Activated CD4-positive, alpha-beta T cell treated with anti-CD3 and anti-CD28 coated beads for 36 hours (primary cell): Measurements from ENCODE around the gene SFTA2. TPM values are rescaled to one million over a fixed set of nuclear protein-coding genes. Genes with fewer than 3 reads are reported as not detected.

Experiments used
- ATAC-seq: fragments of 200-7000 bp; cut with Tn5 transposase; one replicate; pipeline ENCODE4 v1.10.0; 2021; ENCODE audit warnings: mild to moderate bottlenecking, moderate library complexity
- CTCF ChIA-PET: fragments of 350-600 bp; sonication (Branson Sonifier 250); formaldehyde crosslinking; loops from one replicate; lab custom pipeline; 2021; ENCODE audit warnings: antibody characterized with exemption; lab: Charles Lee
- POLR2A ChIA-PET: fragments of 350-600 bp; sonication (Branson Sonifier 250); formaldehyde crosslinking; loops from one replicate; lab custom pipeline; 2021; ENCODE audit warnings: antibody characterized with exemption, inconsistent platforms; lab: Charles Lee
- DNase-seq: peaks from one replicate; pipeline ENCODE4 v3.0.0-alpha.2; 2020
- H3K27ac Mint-ChIP-seq: one replicate; pipeline ENCODE4 v1.8.0; 2021; ENCODE audit warnings: mixed read lengths
- H3K27me3 Mint-ChIP-seq: one replicate; pipeline ENCODE4 v1.8.0; 2021; ENCODE audit warnings: mixed read lengths
- H3K36me3 Mint-ChIP-seq: one replicate; pipeline ENCODE4 v1.8.0; 2021; ENCODE audit warnings: low read depth, mixed read lengths
- H3K4me1 Mint-ChIP-seq: one replicate; pipeline ENCODE4 v1.8.0; 2021; ENCODE audit warnings: mixed read lengths
- H3K4me3 Mint-ChIP-seq: one replicate; pipeline ENCODE4 v1.8.0; 2021; ENCODE audit warnings: mild to moderate bottlenecking, moderate library complexity, mixed read lengths
- H3K9me3 Mint-ChIP-seq: one replicate; pipeline ENCODE4 v1.8.0; 2021; ENCODE audit warnings: low read depth, mixed read lengths
- intact Hi-C, 2 experiments: fragments of 100-400 bp; cut with DNase I in 1 of 2; cut with micrococcal nuclease in 1 of 2; formaldehyde crosslinking; loops; one replicate each; pipeline versions ENCODE4 v1.14.2 to v1.15.1; 2022 to 2024; cut with DNase I, micrococcal nuclease
- total RNA-seq, 2 experiments: library from RNA; stranded (reverse); gene quantifications; one replicate each; pipeline ENCODE4 v1.2.3, GENCODE V29; 2021

Gene SFTA2
- total RNA-seq, 2 experiments from 2014 or later = not detected

GRCh38 chr6:30889921-30890645 lies 41.9 kb downstream of the SFTA2 start:
- no peak for DNase-seq
- no peak for ATAC-seq
- Mint-ChIP-seq H3K4me3 (no peak overlapping the region), H3K9me3 (no peaks in the 10 kb centered on the region), H3K27ac (no peak overlapping the region), H3K27me3 (no peaks in the 10 kb centered on the region), H3K4me1 (peaks cover 16% of the 10 kb centered on the region), H3K36me3 (peaks cover 5% of the 10 kb centered on the region)
- ChIA-PET POLR2A (no interaction called here), CTCF (interaction anchor here (0.6 to 1.6 kb wide), 6 partner anchors 23 to 208 kb away, joined by 3 to 7 read pairs (median 4); no protein-coding TSS in a partner anchor)
- intact Hi-C loops = no loop called here

- peaks cover 20% of the 10 kb centered on the region for H3K4me1 Mint-ChIP-seq
- H3K27me3 Mint-ChIP-seq = no peaks in the 10 kb centered on the region
- no peaks in the 10 kb centered on the region for H3K9me3 Mint-ChIP-seq
- no peaks in the 10 kb centered on the region for H3K36me3 Mint-ChIP-seq
- ChIA-PET CTCF (interaction anchor here (0.6 to 1.2 kb wide), 8 partner anchors 17 to 491 kb away, joined by 3 to 5 read pairs (median 4); no protein-coding TSS in a partner anchor), POLR2A (interaction anchor here (0.6 kb wide), 1 partner anchor 123 kb away, joined by 5 read pairs; no protein-coding TSS in a partner anchor)
- intact Hi-C loops = no loop called here
- no peak overlapping the region for H3K27ac Mint-ChIP-seq
- no peak for DNase-seq
- ATAC-seq = no peak
- H3K4me3 Mint-ChIP-seq = no peak overlapping the region
Measured at GRCh38 chr6:30889496-30889885, 42.5 kb downstream of the SFTA2 start.

- peaks cover 20% of the 10 kb centered on the region for H3K4me1 Mint-ChIP-seq
- no peaks in the 10 kb centered on the region for H3K27me3 Mint-ChIP-seq
- ATAC-seq = no peak
- intact Hi-C loops = no loop called here
- H3K36me3 Mint-ChIP-seq = no peaks in the 10 kb centered on the region
- no peak overlapping the region for H3K27ac Mint-ChIP-seq
- no peaks in the 10 kb centered on the region for H3K9me3 Mint-ChIP-seq
- POLR2A ChIA-PET = interaction anchor here (0.6 kb wide), 1 partner anchor 123 kb away, joined by 5 read pairs; no protein-coding TSS in a partner anchor
- CTCF ChIA-PET = interaction anchor here (0.6 to 1.3 kb wide), 8 partner anchors 17 to 492 kb away, joined by 3 to 5 read pairs (median 4); no protein-coding TSS in a partner anchor
- no peak overlapping the region for H3K4me3 Mint-ChIP-seq
- no peak for DNase-seq
Measured at GRCh38 chr6:30888816-30889495, 43.0 kb downstream of the SFTA2 start.

DNA sequence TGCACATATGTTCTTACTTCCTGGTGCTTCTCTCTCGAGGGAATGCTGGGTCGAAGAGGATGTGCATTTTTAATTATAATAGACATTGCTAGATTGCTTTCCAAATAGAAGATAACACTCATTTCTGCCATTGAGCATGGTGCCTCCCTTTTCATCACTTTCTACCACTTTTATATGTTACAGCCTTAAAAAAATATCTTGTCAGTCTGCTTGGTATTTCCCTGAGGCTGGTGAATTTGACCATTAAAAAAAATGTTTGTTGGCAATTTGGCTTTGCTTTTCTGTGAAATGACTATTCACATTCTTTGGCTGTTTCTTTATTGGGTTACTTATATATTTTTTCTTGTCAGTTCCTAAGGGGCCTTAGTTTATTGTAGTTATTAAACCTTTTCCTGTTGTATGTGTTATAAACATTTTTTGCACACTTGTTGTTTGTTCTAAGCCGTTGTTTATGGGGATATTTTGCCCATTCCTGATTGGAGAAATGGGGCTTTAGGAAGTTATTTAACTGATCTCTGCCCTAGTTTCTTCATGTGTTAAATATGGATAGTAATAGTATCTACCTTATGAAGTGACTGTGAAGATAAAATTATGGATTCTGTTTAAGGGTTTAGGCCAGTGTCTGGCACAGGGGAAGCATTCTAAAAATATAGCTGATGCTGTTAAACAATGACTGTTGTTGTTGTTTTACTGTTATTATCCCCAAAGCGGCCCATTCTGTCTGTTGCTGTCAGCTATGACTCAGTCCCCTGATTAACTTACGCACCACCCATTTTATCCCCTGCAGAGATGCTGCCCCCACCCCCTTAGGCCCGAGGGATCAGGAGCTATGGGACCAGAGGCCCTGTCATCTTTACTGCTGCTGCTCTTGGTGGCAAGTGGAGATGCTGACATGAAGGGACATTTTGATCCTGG lies 43.8 kb downstream of the SFTA2 start:
- DNase-seq (no peak), ATAC-seq (no peak)
- intact Hi-C loops = no loop called here
- ChIA-PET CTCF (interaction anchor here (0.7 to 1.3 kb wide), 4 partner anchors 11 to 199 kb away, joined by 3 to 5 read pairs (median 4); no protein-coding TSS in a partner anchor), POLR2A (no interaction called here)
- no peak overlapping the region for H3K4me3 Mint-ChIP-seq
- H3K27me3 Mint-ChIP-seq = no peaks in the 10 kb centered on the region
- H3K9me3 Mint-ChIP-seq = no peaks in the 10 kb centered on the region
- H3K4me1 Mint-ChIP-seq = peaks cover 26% of the 10 kb centered on the region
- H3K36me3 Mint-ChIP-seq = no peaks in the 10 kb centered on the region
- H3K27ac Mint-ChIP-seq = no peak overlapping the region

- DNase-seq (no peak), ATAC-seq (no peak)
- peaks cover 30% of the 10 kb centered on the region for H3K4me1 Mint-ChIP-seq
- H3K27me3 Mint-ChIP-seq = no peaks in the 10 kb centered on the region
- H3K36me3 Mint-ChIP-seq = no peaks in the 10 kb centered on the region
- H3K9me3 Mint-ChIP-seq = no peaks in the 10 kb centered on the region
- CTCF ChIA-PET = no interaction called here
- POLR2A ChIA-PET = no interaction called here
- intact Hi-C loops = no loop called here
- no peak overlapping the region for H3K4me3 Mint-ChIP-seq
- H3K27ac Mint-ChIP-seq = no peak overlapping the region
Measured at GRCh38 chr6:30886897-30887255, 45.1 kb downstream of the SFTA2 start.

DNA sequence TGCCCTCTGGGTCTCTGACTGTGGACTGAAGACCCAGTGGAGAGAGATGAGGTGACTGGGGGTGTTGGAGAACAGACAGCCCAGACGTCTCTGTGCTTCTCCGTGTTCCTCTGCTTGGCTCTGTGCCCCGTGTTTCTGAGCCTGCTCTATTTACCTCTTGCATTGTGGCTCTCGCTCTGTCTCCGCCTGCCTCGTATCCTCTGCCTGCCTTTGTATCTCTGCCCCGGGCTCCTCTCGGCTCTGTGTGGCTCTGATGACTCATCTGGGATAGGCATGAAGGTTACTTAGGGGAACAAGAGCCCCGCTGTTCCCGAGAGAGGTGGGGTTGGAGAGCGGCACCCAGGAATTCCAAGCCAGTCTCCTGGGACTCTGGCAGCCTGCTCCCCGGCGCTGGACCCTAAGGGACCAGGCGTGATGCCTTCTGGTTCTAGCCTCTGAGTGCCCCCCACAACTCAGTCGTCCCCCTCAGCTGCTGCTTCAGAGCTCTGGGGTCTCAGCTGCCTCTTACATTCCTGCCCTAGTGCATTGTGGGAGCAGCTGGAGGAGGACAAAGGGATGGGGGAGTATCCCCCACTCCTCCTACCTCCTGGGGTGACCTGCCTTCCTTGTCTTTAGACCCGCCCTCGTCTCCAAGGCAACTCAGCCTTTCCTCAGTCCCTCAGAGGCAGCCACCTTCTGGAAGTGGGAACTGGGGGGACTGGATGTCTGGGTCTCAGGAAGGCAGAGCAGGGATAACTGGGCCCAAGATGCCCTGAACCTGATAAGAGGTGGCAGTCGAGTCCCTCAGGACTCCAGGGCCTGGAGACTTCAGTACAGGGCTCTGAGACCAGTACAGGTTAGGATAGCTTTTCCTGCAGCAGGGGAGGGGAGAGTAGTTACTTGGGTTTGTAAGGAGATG lies 45.7 kb downstream of the SFTA2 start:
- peak overlapping the region; percentile 73 for H3K27ac Mint-ChIP-seq
- no peaks in the 10 kb centered on the region for H3K36me3 Mint-ChIP-seq
- peak overlapping the region; percentile 71 for H3K4me3 Mint-ChIP-seq
- H3K4me1 Mint-ChIP-seq = peaks cover 30% of the 10 kb centered on the region
- ChIA-PET CTCF (no interaction called here), POLR2A (interaction anchor here (1.0 kb wide), 1 partner anchor 206 kb away, joined by 3 read pairs; no protein-coding TSS in a partner anchor)
- H3K9me3 Mint-ChIP-seq = no peaks in the 10 kb centered on the region
- intact Hi-C loops = loop anchor here in 1 of 2 experiments (2.0 kb wide), 1 partner anchor 57 kb away; no protein-coding TSS in a partner anchor
- ATAC-seq = peak; percentile 60
- no peaks in the 10 kb centered on the region for H3K27me3 Mint-ChIP-seq
- DNase-seq = peak; percentile 67

DNA sequence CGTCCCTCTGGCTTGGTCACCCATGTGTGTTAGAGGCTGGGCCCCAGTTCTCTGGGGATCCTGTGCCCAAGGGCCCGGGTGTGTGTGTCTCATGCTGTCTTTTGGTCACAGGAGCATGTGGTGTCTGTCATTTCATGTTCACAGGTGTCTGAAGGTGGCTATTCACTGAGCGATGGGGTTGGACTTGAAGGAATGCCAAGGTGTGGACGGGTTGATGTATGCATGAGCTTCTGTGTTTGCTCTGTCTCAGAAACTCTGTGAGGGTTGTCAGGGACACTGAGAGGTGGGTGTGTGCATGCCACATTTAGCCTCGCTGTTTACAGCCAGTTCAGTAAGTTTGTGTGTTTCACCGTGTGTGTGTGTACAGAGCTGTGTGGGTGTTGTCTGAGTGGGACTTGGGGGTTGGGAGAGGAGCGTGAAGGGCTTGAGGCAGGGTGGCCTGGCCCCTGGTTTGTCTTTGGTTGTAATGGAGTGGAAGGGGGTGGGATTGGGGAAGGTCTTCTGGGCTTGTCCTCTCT lies 46.4 kb downstream of the SFTA2 start:
- peak; percentile 8 for ATAC-seq
- peak overlapping the region; percentile 71 for H3K4me3 Mint-ChIP-seq
- ChIA-PET POLR2A (interaction anchor here (1.0 to 1.1 kb wide), 2 partner anchors 96 to 205 kb away, joined by 3 read pairs; no protein-coding TSS in a partner anchor), CTCF (interaction anchor here (0.6 kb wide), 1 partner anchor 272 kb away, joined by 3 read pairs; the partner anchor contains the start of gene CCHCR1)
- H3K9me3 Mint-ChIP-seq = no peaks in the 10 kb centered on the region
- H3K36me3 Mint-ChIP-seq = no peaks in the 10 kb centered on the region
- peak; percentile 26 for DNase-seq
- peak overlapping the region; percentile 73 for H3K27ac Mint-ChIP-seq
- intact Hi-C loops = loop anchor here in 1 of 2 experiments (2.0 kb wide), 1 partner anchor 57 kb away; no protein-coding TSS in a partner anchor
- peaks cover 30% of the 10 kb centered on the region for H3K4me1 Mint-ChIP-seq
- no peaks in the 10 kb centered on the region for H3K27me3 Mint-ChIP-seq

DNA sequence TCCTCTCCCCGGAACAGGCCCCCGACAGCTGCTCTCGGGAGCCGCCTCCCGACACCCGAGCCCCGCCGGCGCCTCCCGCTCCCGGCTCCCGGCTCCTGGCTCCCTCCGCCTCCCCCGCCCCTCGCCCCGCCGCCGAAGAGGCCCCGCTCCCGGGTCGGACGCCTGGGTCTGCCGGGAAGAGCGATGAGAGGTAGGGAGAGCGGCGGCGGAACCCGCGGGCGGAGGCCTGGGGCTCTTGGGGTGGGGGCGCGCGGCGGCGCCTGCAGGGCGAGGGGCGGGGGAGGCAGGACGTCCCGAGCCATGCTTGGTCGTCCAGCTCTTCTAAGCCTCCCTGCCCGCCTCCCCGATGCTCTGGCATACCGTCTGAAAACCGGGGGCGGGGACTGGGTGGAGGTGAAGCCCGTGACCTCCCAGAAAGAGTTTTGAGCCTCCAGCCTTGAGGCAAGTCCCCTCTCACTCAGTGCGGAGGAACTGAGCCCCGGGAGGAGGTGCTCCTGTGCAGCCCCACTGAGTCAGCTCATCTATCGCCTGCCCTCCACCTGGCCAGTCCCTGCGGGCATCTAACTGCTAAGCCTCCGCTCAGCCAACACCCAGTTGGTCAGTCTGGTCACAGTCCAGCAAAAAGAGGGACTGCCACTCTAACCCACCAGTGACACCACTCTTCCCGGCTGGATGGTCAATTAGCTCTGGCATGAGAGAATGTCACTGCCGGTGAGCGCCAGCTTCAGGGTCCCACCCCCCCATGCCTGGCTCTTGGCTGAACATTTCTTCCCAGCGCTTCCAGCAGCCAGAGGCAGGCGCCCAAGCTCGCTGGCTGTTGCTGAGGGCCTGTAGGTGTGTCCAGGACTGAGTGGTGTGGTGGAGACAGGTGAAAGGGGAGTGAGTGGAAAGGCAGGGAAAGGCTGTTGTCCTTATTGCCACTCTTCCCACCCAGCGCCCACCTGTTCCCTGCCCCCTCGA lies 47.2 kb downstream of the SFTA2 start:
- no peaks in the 10 kb centered on the region for H3K9me3 Mint-ChIP-seq
- ChIA-PET CTCF (interaction anchor here (0.6 to 1.1 kb wide), 4 partner anchors 48 to 273 kb away, joined by 3 to 8 read pairs (median 4); partner anchors contain the start of gene CCHCR1), POLR2A (interaction anchor here (0.6 to 1.1 kb wide), 3 partner anchors 96 to 205 kb away, joined by 3 read pairs; no protein-coding TSS in a partner anchor)
- ATAC-seq (peak; percentile 61), DNase-seq (peak; percentile 68)
- no peaks in the 10 kb centered on the region for H3K36me3 Mint-ChIP-seq
- peak overlapping the region; percentile 73 for H3K27ac Mint-ChIP-seq
- intact Hi-C loops = loop anchor here in 1 of 2 experiments (2.0 kb wide), 1 partner anchor 56 kb away; no protein-coding TSS in a partner anchor
- peak overlapping the region; percentile 71 for H3K4me3 Mint-ChIP-seq
- no peaks in the 10 kb centered on the region for H3K27me3 Mint-ChIP-seq
- peaks cover 30% of the 10 kb centered on the region for H3K4me1 Mint-ChIP-seq
